HepG2 (cell line): ENCODE results near the gene CCT3. TPM values are rescaled to one million over a fixed set of nuclear protein-coding genes. Genes with fewer than 3 reads are reported as not detected.
A peak's percentile ranks its signal among the peaks of the same experiment; 100 is the strongest.

Source experiments
- DNMT1 ChIP-seq: sonication (generic); formaldehyde crosslinking; IDR thresholded peaks from 2 replicates; pipeline ENCODE4 v1.5.1; 2020; ENCODE audit warnings: mild to moderate bottlenecking, missing genetic modification reagents
- DRAP1 ChIP-seq: IDR thresholded peaks from 2 replicates; pipeline ENCODE4 v1.6.1; 2016; ENCODE audit warnings: missing genetic modification reagents, missing compliant biosample characterization
- HDAC2 ChIP-seq: sonication (generic); formaldehyde crosslinking; IDR thresholded peaks from 2 replicates; pipeline ENCODE4 v1.4.0; 2020; ENCODE audit warnings: missing genetic modification reagents
- HOXA7 ChIP-seq: sonication (generic); formaldehyde crosslinking; IDR thresholded peaks from 2 replicates; pipeline ENCODE4 v1.8.1; 2022; ENCODE audit warnings: mild to moderate bottlenecking, missing genetic modification reagents, moderate library complexity
- MAFK ChIP-seq, 2 experiments: IDR thresholded peaks in 1 of 2; conservative IDR thresholded peaks in 1 of 2; 2 replicates each; pipeline ENCODE4 v1.6.1; 2011; ENCODE audit warnings: improper control_type of control experiment in 2 of 2, low read length in 2 of 2
- NFIC ChIP-seq: IDR thresholded peaks from 2 replicates; pipeline ENCODE4 v1.6.1; 2012; ENCODE audit warnings: mild to moderate bottlenecking, low read length, inconsistent platforms
- NFRKB ChIP-seq: fragments of 450-650 bp; IDR thresholded peaks from 2 replicates; pipeline ENCODE4 v1.6.1; 2017
- NPAS2 ChIP-seq: sonication (generic); formaldehyde crosslinking; IDR thresholded peaks from 2 replicates; pipeline ENCODE4 v1.8.0; 2022; ENCODE audit warnings: mild to moderate bottlenecking, missing genetic modification reagents, borderline replicate concordance
- PAXIP1 ChIP-seq: sonication (generic); formaldehyde crosslinking; conservative IDR thresholded peaks from 2 replicates; pipeline ENCODE4 v1.4.0; 2020; ENCODE audit warnings: mild to moderate bottlenecking, missing genetic modification reagents, moderate library complexity
- PLRG1 ChIP-seq: fragments of 450-650 bp; conservative IDR thresholded peaks from 2 replicates; pipeline ENCODE4 v1.6.1; 2016
- RFXANK ChIP-seq: IDR thresholded peaks from 2 replicates; pipeline ENCODE4 v1.6.1; 2016
- SMARCE1 ChIP-seq: fragments of 450-650 bp; IDR thresholded peaks from 2 replicates; pipeline ENCODE4 v1.6.1; 2017; ENCODE audit warnings: borderline replicate concordance
- TOE1 ChIP-seq: sonication (generic); formaldehyde crosslinking; IDR thresholded peaks from 2 replicates; pipeline ENCODE4 v1.4.0; 2020; ENCODE audit warnings: mild to moderate bottlenecking, missing genetic modification reagents
- ZFAT ChIP-seq: sonication (generic); formaldehyde crosslinking; conservative IDR thresholded peaks from 2 replicates; pipeline ENCODE4 v1.8.1; 2023; ENCODE audit warnings: missing genetic modification reagents, inconsistent platforms
- ZNF121 ChIP-seq: sonication (generic); formaldehyde crosslinking; IDR thresholded peaks from 2 replicates; pipeline ENCODE4 v1.5.0; 2020; ENCODE audit warnings: mild to moderate bottlenecking, missing genetic modification reagents
- ZNF225 ChIP-seq: sonication (generic); formaldehyde crosslinking; IDR thresholded peaks from 2 replicates; pipeline ENCODE4 v1.4.0; 2020; ENCODE audit warnings: mild to moderate bottlenecking, missing genetic modification reagents
- ZNF280B ChIP-seq: sonication (generic); formaldehyde crosslinking; IDR thresholded peaks from 2 replicates; pipeline ENCODE4 v1.5.0; 2020; ENCODE audit warnings: missing genetic modification reagents, mild to moderate bottlenecking, borderline replicate concordance
- ZNF326 ChIP-seq: sonication (generic); formaldehyde crosslinking; IDR thresholded peaks from 2 replicates; pipeline ENCODE4 v1.4.0; 2020; ENCODE audit warnings: missing genetic modification reagents, borderline replicate concordance
- ZNF367 ChIP-seq: sonication (generic); formaldehyde crosslinking; IDR thresholded peaks from 2 replicates; pipeline ENCODE4 v1.4.0; 2020; ENCODE audit warnings: missing genetic modification reagents, borderline replicate concordance
- ZNF441 ChIP-seq: sonication (generic); formaldehyde crosslinking; IDR thresholded peaks from 2 replicates; pipeline ENCODE4 v1.7.0; 2021; ENCODE audit warnings: missing genetic modification reagents, borderline replicate concordance
- ZNF598 ChIP-seq: sonication (generic); formaldehyde crosslinking; IDR thresholded peaks from 2 replicates; pipeline ENCODE4 v1.5.1; 2020; ENCODE audit warnings: mild to moderate bottlenecking, missing genetic modification reagents, borderline replicate concordance
- ZNF629 ChIP-seq: sonication (generic); formaldehyde crosslinking; conservative IDR thresholded peaks from 2 replicates; pipeline ENCODE4 v1.5.0; 2020; ENCODE audit warnings: missing genetic modification reagents
- ZNF703 ChIP-seq: sonication (generic); formaldehyde crosslinking; IDR thresholded peaks from 2 replicates; pipeline ENCODE4 v1.5.1; 2020; ENCODE audit warnings: missing genetic modification reagents, mild to moderate bottlenecking, moderate library complexity, borderline replicate concordance
- ZNF772 ChIP-seq: sonication (generic); formaldehyde crosslinking; IDR thresholded peaks from 2 replicates; pipeline ENCODE4 v1.5.0; 2020; ENCODE audit warnings: mild to moderate bottlenecking, missing genetic modification reagents
- polyA plus RNA-seq, 8 experiments: library from polyadenylated mRNA; depleted of rRNA in 3 of 8; stranded (reverse) in 7 of 8; unstranded in 1 of 8; fragments of >200 nt; fragmentation: Illumina TruSeq in 4 of 8; extraction: Trizol in 4 of 8; gene quantifications; 2 replicates each; pipeline versions ENCODE4 v1.2.1 to v1.2.3, GENCODE V29; 2011 to 2016; ENCODE audit warnings: low read depth in 4 of 8, missing spikeins in 1 of 8, mixed read lengths in 1 of 8; ENCODE audit not compliant: insufficient read depth in 1 of 8
- total RNA-seq, 5 experiments: library from RNA; depleted of rRNA; stranded (reverse); fragments of >200 nt; fragmentation: Illumina TruSeq; extraction: Trizol; gene quantifications; 2 replicates each; pipeline ENCODE4 v1.2.3, GENCODE V29; 2016; ENCODE audit warnings: low read depth in 1 of 5

The CCT3 gene
- total and polyA plus RNA-seq, 2 of the 13 experiments (the other 11 are each of a cell fraction or from before 2014, with no cell fraction given) = 319 to 615 TPM

DNA sequence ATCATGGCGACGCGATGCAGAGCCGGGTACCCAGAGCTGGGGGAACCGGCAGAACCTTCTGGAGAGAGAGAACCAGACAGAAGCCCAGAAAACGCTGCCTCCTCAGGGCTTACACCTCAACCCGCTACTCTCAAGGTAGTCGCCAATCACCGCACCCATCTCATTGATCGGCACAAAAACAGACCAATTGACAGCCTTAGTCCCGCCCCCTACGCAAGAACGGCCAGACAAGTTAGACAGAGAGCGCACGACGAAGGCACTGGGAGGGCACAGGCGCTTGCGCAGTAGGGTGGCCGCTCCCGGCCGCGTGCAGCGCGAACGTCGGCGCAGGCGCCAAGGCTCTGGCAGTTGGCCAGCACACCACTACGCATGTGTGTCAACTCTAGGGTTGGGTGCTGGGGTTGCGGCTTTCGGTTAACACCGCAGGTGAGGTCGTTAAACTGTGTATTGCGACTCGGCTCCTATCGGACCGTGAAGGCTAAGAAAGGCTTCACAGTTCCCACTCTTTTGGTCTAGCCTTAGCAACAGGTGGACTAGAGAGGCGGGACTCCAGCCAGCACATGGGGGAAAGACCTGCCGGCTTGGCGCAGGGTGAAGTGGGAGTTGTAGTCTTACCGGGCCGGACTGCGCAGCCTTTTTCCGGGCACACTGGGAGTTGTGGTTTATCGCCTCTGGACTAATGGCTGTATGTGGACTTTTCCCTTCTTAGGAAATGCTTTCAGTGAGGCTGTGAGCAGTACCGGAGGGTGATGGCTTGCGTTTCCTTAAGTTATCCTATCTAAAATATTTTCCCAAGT is at the start of gene CCT3, which contains the start of gene TSACC (continued):
- no peak for TF ChIP-seq SMARCE1
- no peak for TF ChIP-seq NFRKB
- no peak for TF ChIP-seq ZNF121
- TF ChIP-seq NPAS2 (CRISPR knock-in tag) = no peak
- no peak for TF ChIP-seq ZNF280B (CRISPR knock-in tag)
- peak; percentile 52; the same call in 1 of the 2 replicates for TF ChIP-seq ZNF441 (CRISPR knock-in tag)
- TF ChIP-seq ZNF772 (CRISPR knock-in tag) = no peak; the same call in 1 of the 2 replicates
- TF ChIP-seq ZNF326 = no peak
- TF ChIP-seq HOXA7 (CRISPR knock-in tag) = no peak
- peak; percentile 75; the same call in 1 of the 2 replicates for TF ChIP-seq ZNF598
- no peak for TF ChIP-seq ZNF703 (CRISPR knock-in tag)
- TF ChIP-seq ZFAT (CRISPR knock-in tag) = no peak
- no peak; the same call in 1 of the 2 replicates for TF ChIP-seq NFIC
- TF ChIP-seq ZNF225 (CRISPR knock-in tag) = no peak
- TF ChIP-seq ZNF367 (CRISPR knock-in tag) = no peak
- no peak for TF ChIP-seq ZNF629 (CRISPR knock-in tag)
- TF ChIP-seq HDAC2 (CRISPR knock-in tag) = peak; percentile 19; the same call in 1 of the 2 replicates
- TF ChIP-seq RFXANK (CRISPR knock-in tag) = no peak
- no peak for TF ChIP-seq PAXIP1 (CRISPR knock-in tag)
- TF ChIP-seq DNMT1 (CRISPR knock-in tag) = no peak
- TF ChIP-seq TOE1 (CRISPR knock-in tag) = 0 out of 2 replicates have a peak, but pooled peaks have one; percentile 46
- TF ChIP-seq PLRG1 = no peak
- TF ChIP-seq DRAP1 = peak; percentile 85
- TF ChIP-seq MAFK (conservative IDR thresholded peaks at IDR 0.05 in 1 of 2, IDR thresholded peaks at IDR 0.05 in 1 of 2; ENCODE audit: low read length in 2 of 2) = no peak
